ENCODE measurements around the gene ENAH. TPM values are rescaled to one million over a fixed set of nuclear protein-coding genes. Genes with fewer than 3 reads are reported as not detected.

ENAH gene
- polyA plus RNA-seq, 2 donors, result 6.7 to 6.9 TPM

DNA sequence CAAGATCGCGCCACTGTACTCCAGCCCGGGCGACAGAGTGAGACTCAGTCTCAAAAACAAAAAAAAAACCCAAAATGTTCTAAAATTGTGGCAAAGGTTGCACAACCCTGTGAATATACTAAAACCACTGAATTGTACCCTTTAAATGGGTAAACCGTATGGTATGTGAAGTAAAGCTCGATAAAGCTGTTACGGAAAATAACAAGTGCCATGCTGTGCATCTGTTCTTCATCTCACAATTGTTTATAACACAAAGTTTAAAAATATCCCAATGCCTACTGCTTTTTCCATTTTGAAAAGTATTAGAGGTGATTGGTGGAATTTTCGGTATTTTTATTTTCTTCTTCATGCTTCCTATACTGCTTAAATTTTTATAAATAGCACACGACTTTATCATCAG lies 111.5 kb downstream of the ENAH start:
- Histone ChIP-seq H3K27ac (ENCODE audit: low read depth in 2 of 2, low read length in 1 of 2) (no peak overlapping the region), H3K27me3 (ENCODE audit: control insufficient read depth in 1 of 2, insufficient read depth in 2 of 2, low read length in 2 of 2) (no peaks in the 10 kb centered on the region), H3K9me3 (ENCODE audit: control insufficient read depth in 2 of 2, insufficient read depth in 1 of 2, low read depth in 1 of 2, low read length in 1 of 2) (no peaks in the 10 kb centered on the region), H3K4me3 (ENCODE audit: low read depth in 1 of 2, low read length in 2 of 2) (no peak overlapping the region), H3K4me1 (ENCODE audit: control insufficient read depth in 2 of 2, insufficient read depth in 2 of 2, low read length in 1 of 2) (no peaks in the 10 kb centered on the region), H3K36me3 (ENCODE audit: control insufficient read depth in 2 of 2, insufficient read depth in 2 of 2, low read length in 1 of 2) (no peaks in the 10 kb centered on the region)
- WGBS, 2 donors, result 94% methylated on average over 9 of the region's 9 CpGs

DNA sequence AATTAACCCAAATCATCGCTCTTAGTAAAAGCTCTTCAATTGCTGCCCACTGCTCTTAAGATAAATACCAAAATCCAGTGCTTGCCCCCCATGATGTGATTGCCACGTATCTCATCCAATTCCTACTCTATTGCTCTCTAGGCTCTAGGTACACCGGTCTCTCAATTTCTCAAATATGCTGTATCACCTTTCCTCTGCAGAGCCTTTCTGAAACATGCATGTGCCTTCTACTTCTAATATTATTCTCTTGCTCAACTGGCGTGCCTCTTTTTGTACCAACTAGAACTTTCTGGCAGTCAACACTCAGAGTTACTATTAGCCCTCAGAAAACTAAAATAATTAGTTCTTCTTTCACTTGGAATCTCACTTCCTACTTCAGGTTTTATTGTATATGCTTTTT lies 113.3 kb downstream of the ENAH start:
- no peak overlapping the region for H3K4me3 ChIP-seq (ENCODE audit: low read depth in 1 of 2, low read length in 2 of 2)
- H3K36me3 ChIP-seq (ENCODE audit: control insufficient read depth in 2 of 2, insufficient read depth in 2 of 2, low read length in 1 of 2), result no peaks in the 10 kb centered on the region
- 85 to 91% methylated on average over 4 of the region's 4 CpGs for WGBS, 2 donors
- no peaks in the 10 kb centered on the region for H3K27me3 ChIP-seq (ENCODE audit: control insufficient read depth in 1 of 2, insufficient read depth in 2 of 2, low read length in 2 of 2)
- H3K9me3 ChIP-seq (ENCODE audit: control insufficient read depth in 2 of 2, insufficient read depth in 1 of 2, low read depth in 1 of 2, low read length in 1 of 2), result no peaks in the 10 kb centered on the region
- H3K27ac ChIP-seq (ENCODE audit: low read depth in 2 of 2, low read length in 1 of 2), result no peak overlapping the region
- no peaks in the 10 kb centered on the region for H3K4me1 ChIP-seq (ENCODE audit: control insufficient read depth in 2 of 2, insufficient read depth in 2 of 2, low read length in 1 of 2)

DNA sequence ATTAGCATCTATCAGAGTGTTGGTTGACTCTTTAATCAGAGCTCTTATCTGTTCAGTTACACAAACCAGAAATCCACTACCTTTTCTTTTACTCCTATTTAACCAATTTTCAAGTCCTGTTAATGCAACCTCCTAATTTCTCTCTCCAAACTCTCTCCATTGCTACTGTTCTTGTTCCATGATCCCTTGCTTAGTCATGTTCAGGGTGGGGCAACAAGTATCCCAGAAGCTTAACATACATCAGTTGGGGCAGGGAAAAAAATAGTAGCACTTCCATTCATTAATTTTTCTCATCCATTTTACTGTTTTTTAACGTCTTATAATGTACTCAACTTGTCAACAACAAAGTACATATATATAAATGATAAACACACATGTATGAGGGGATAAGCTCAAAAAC lies 113.9 kb downstream of the ENAH start:
- no peak overlapping the region for H3K27ac ChIP-seq (ENCODE audit: low read depth in 2 of 2, low read length in 1 of 2)
- no peak overlapping the region for H3K4me3 ChIP-seq (ENCODE audit: low read depth in 1 of 2, low read length in 2 of 2)
- H3K27me3 ChIP-seq (ENCODE audit: control insufficient read depth in 1 of 2, insufficient read depth in 2 of 2, low read length in 2 of 2), result no peaks in the 10 kb centered on the region
- no peaks in the 10 kb centered on the region for H3K36me3 ChIP-seq (ENCODE audit: control insufficient read depth in 2 of 2, insufficient read depth in 2 of 2, low read length in 1 of 2)
- no peaks in the 10 kb centered on the region for H3K4me1 ChIP-seq (ENCODE audit: control insufficient read depth in 2 of 2, insufficient read depth in 2 of 2, low read length in 1 of 2)
- WGBS, 2 donors, result 62 to 71% methylated on average over 1 of the region's 1 CpG
- no peaks in the 10 kb centered on the region for H3K9me3 ChIP-seq (ENCODE audit: control insufficient read depth in 2 of 2, insufficient read depth in 1 of 2, low read depth in 1 of 2, low read length in 1 of 2)

DNA sequence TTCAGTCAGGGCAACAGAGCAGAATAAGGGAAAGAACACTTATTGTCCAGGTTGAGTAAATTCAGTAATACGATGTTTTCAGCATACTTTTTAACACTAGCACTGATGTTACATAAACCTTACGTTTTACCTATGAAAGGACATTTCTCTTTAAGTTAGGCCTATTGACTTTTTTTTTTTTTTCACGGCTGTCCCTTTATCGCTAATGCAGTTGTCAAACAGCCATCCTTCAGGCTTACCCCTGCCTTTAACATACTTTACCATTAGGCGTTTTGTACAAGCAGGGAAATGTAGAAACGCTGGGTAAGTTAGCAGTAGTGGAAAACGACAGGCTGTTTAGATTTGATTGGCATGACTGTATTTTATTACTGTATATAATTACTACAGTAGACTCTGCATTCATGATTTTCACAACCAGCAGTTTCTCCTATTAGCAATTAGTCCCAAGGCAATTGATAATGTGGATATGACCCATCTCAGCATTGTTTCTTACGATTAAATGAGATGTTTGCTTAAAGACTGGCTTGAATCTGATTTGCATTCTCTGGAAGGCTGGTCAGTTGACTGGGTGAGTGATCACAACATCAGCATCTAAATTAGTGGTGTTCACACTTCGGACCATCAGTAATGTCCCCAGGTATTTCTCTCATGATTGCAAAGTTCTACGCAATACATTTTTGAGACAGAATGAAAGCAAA lies 115.2 kb downstream of the ENAH start:
- Histone ChIP-seq H3K4me1 (ENCODE audit: control insufficient read depth in 2 of 2, insufficient read depth in 2 of 2, low read length in 1 of 2) (no peaks in the 10 kb centered on the region), H3K27me3 (ENCODE audit: control insufficient read depth in 1 of 2, insufficient read depth in 2 of 2, low read length in 2 of 2) (no peaks in the 10 kb centered on the region), H3K27ac (ENCODE audit: low read depth in 2 of 2, low read length in 1 of 2) (no peak overlapping the region), H3K4me3 (ENCODE audit: low read depth in 1 of 2, low read length in 2 of 2) (no peak overlapping the region), H3K36me3 (ENCODE audit: control insufficient read depth in 2 of 2, insufficient read depth in 2 of 2, low read length in 1 of 2) (no peaks in the 10 kb centered on the region), H3K9me3 (ENCODE audit: control insufficient read depth in 2 of 2, insufficient read depth in 1 of 2, low read depth in 1 of 2, low read length in 1 of 2) (no peaks in the 10 kb centered on the region)
- WGBS, 2 donors, result 77 to 79% methylated on average over 10 of the region's 10 CpGs

DNA sequence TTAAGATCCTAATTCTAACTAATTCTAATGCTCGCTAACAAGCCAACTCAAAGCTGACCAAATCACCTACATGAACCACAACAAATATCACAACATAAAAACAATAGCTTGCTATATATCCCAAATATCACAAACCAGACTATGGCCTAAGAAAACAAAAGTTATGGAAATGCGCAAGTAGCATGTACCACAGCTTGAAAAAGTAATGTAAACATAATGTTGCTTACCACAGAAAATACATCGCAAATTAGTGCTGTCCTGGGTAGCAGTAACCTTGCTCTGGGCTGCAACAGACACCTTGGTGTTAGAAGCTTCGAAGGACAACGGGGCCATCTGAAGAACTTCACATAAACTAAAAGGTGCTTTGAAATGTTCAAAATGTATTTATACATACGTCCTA lies 117.6 kb downstream of the ENAH start:
- Histone ChIP-seq H3K4me3 (ENCODE audit: low read depth in 1 of 2, low read length in 2 of 2) (no peak overlapping the region), H3K27ac (ENCODE audit: low read depth in 2 of 2, low read length in 1 of 2) (no peak overlapping the region), H3K36me3 (ENCODE audit: control insufficient read depth in 2 of 2, insufficient read depth in 2 of 2, low read length in 1 of 2) (no peaks in the 10 kb centered on the region), H3K9me3 (ENCODE audit: control insufficient read depth in 2 of 2, insufficient read depth in 1 of 2, low read depth in 1 of 2, low read length in 1 of 2) (no peaks in the 10 kb centered on the region), H3K4me1 (ENCODE audit: control insufficient read depth in 2 of 2, insufficient read depth in 2 of 2, low read length in 1 of 2) (no peaks in the 10 kb centered on the region), H3K27me3 (ENCODE audit: control insufficient read depth in 1 of 2, insufficient read depth in 2 of 2, low read length in 2 of 2) (no peaks in the 10 kb centered on the region)
- 93 to 96% methylated on average over 6 of the region's 6 CpGs for WGBS, 2 donors

DNA sequence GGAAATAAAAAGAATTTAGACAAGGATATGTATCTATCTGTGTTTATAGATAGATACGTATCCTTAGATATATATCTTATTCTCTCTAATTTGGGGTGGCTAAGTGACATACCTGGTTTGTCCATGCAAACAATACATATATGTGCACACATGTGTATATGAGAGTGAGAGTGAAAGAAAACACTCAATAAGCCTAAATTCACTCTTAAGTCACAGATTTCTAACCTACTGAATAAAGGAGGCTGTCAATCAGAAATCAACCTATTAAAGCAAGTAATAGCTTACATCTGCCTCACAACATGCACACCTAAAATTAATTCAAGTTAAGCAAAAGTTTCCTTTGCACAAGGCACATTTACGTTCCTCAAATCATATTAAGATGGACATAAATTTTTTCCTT lies 118.2 kb downstream of the ENAH start:
- H3K27me3 ChIP-seq (ENCODE audit: control insufficient read depth in 1 of 2, insufficient read depth in 2 of 2, low read length in 2 of 2), result no peaks in the 10 kb centered on the region
- WGBS, 2 donors, result 91% methylated on average over 2 of the region's 2 CpGs

DNA sequence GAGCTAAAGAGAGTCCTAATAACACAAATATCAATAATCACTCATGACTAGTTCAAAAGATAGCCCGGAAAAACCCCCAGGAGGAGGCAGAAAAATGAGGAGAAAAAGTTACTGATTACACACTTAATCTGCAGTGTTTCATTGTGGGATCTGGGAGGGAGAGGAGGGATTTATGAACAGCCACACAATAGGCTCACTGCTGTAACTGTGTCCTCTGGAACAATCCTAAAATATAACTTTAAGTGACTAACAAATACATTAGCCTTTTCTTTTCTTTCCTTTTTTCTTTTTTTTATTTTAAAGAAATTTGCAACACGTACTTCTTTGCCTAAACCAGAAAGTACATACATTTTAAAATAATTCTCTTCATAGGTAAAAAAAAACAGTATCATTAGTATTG lies 118.8 kb downstream of the ENAH start:
- Histone ChIP-seq H3K4me1 (ENCODE audit: control insufficient read depth in 2 of 2, insufficient read depth in 2 of 2, low read length in 1 of 2) (no peaks in the 10 kb centered on the region), H3K27ac (ENCODE audit: low read depth in 2 of 2, low read length in 1 of 2) (no peak overlapping the region), H3K9me3 (ENCODE audit: control insufficient read depth in 2 of 2, insufficient read depth in 1 of 2, low read depth in 1 of 2, low read length in 1 of 2) (no peaks in the 10 kb centered on the region), H3K36me3 (ENCODE audit: control insufficient read depth in 2 of 2, insufficient read depth in 2 of 2, low read length in 1 of 2) (no peaks in the 10 kb centered on the region), H3K4me3 (ENCODE audit: low read depth in 1 of 2, low read length in 2 of 2) (no peak overlapping the region), H3K27me3 (ENCODE audit: control insufficient read depth in 1 of 2, insufficient read depth in 2 of 2, low read length in 2 of 2) (no peaks in the 10 kb centered on the region)
- 67 to 93% methylated on average over 2 of the region's 2 CpGs for WGBS, 2 donors

More for the DNA sequence above, 118.2 kb downstream of the ENAH start:
- Histone ChIP-seq H3K36me3 (ENCODE audit: control insufficient read depth in 2 of 2, insufficient read depth in 2 of 2, low read length in 1 of 2) (no peaks in the 10 kb centered on the region), H3K4me1 (ENCODE audit: control insufficient read depth in 2 of 2, insufficient read depth in 2 of 2, low read length in 1 of 2) (no peaks in the 10 kb centered on the region), H3K27ac (ENCODE audit: low read depth in 2 of 2, low read length in 1 of 2) (no peak overlapping the region), H3K9me3 (ENCODE audit: control insufficient read depth in 2 of 2, insufficient read depth in 1 of 2, low read depth in 1 of 2, low read length in 1 of 2) (no peaks in the 10 kb centered on the region), H3K4me3 (ENCODE audit: low read depth in 1 of 2, low read length in 2 of 2) (no peak overlapping the region)

DNA sequence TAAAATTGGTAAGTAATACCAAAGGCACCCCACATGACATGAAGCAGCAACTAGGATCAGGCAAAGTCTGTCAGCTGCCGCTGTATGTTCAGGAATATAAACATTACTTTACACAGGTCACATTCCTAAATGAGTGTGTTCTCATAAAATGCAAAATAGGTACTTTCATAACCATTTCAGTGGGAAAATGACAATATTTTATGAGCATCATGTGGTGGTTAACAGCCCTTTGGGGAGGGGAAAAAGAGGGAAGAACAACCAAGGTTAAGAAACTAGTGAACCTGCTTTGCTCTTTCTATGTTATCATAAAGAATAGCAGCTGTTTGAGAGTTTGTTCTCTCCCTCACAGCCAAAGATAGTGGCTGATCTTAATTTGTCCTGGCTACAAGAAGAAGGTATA lies 119.7 kb downstream of the ENAH start:
- H3K27me3 ChIP-seq (ENCODE audit: control insufficient read depth in 1 of 2, insufficient read depth in 2 of 2, low read length in 2 of 2), result no peaks in the 10 kb centered on the region
- no peak overlapping the region for H3K27ac ChIP-seq (ENCODE audit: low read depth in 2 of 2, low read length in 1 of 2)
- 79 to 83% methylated on average over 1 of the region's 1 CpG for WGBS, 2 donors

DNA sequence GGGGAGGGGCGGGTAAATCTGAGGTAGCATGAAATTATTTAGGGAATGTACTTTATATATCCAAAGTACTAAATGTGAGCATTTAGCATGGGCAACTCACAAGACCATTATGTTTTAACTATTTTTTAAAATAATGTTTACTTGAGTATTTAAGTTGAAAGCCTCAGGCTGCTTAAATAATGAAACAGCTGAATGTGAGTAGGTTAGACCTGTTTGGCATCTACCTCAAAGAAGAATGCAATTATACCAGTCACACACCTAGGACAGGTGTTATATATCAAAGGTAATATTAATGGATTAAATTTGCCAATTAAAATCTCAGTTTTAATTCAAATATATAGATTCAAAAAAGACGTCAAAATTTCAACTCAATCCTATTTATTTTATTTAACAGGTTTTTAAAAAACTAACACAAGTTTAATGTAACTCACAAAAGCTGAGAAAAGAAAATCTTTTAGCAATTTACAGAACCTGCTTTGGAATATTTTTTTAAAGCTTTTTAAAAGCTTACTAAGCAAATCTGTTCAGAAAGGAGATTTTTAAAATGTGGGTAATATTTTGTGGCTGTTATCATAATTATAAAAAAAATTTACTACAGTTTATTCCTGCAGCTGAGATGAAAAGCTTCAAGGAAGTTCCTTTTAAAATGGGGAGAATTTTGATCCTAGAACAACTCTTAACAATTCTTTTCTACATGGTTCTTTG lies 120.5 kb downstream of the ENAH start:
- Histone ChIP-seq H3K27ac (ENCODE audit: low read depth in 2 of 2, low read length in 1 of 2) (no peak overlapping the region), H3K4me1 (ENCODE audit: control insufficient read depth in 2 of 2, insufficient read depth in 2 of 2, low read length in 1 of 2) (no peaks in the 10 kb centered on the region), H3K9me3 (ENCODE audit: control insufficient read depth in 2 of 2, insufficient read depth in 1 of 2, low read depth in 1 of 2, low read length in 1 of 2) (no peaks in the 10 kb centered on the region), H3K27me3 (ENCODE audit: control insufficient read depth in 1 of 2, insufficient read depth in 2 of 2, low read length in 2 of 2) (no peaks in the 10 kb centered on the region), H3K36me3 (ENCODE audit: control insufficient read depth in 2 of 2, insufficient read depth in 2 of 2, low read length in 1 of 2) (no peaks in the 10 kb centered on the region), H3K4me3 (ENCODE audit: low read depth in 1 of 2, low read length in 2 of 2) (no peak overlapping the region)
- 59 to 61% methylated on average over 2 of the region's 2 CpGs for WGBS, 2 donors

More for the DNA sequence above, 119.7 kb downstream of the ENAH start:
- no peak overlapping the region for H3K4me3 ChIP-seq (ENCODE audit: low read depth in 1 of 2, low read length in 2 of 2)
- no peaks in the 10 kb centered on the region for H3K4me1 ChIP-seq (ENCODE audit: control insufficient read depth in 2 of 2, insufficient read depth in 2 of 2, low read length in 1 of 2)
- no peaks in the 10 kb centered on the region for H3K9me3 ChIP-seq (ENCODE audit: control insufficient read depth in 2 of 2, insufficient read depth in 1 of 2, low read depth in 1 of 2, low read length in 1 of 2)
- no peaks in the 10 kb centered on the region for H3K36me3 ChIP-seq (ENCODE audit: control insufficient read depth in 2 of 2, insufficient read depth in 2 of 2, low read length in 1 of 2)

DNA sequence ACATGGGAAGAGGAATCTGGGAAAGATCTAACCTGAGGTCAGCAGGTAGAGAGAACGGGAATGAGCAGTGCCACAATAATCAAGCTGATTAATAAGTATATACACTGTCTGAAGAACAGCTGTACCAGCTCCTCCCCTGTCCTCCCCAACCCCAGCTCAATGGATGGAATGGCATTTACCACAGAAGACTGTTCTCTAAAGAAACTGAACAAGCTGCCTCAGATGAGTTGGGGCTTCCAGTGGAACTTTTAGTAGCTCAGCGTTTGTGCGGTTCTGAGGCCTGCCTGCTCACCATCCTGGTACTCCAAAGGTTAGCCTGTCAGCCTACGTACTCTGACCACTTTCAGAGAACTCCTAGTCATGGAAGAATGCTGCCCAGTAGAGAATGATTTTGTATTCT lies 123.2 kb downstream of the ENAH start:
- no peaks in the 10 kb centered on the region for H3K4me1 ChIP-seq (ENCODE audit: control insufficient read depth in 2 of 2, insufficient read depth in 2 of 2, low read length in 1 of 2)
- H3K36me3 ChIP-seq (ENCODE audit: control insufficient read depth in 2 of 2, insufficient read depth in 2 of 2, low read length in 1 of 2), result no peaks in the 10 kb centered on the region
- WGBS, 2 donors, result 92 to 99% methylated on average over 4 of the region's 4 CpGs
- H3K4me3 ChIP-seq (ENCODE audit: low read depth in 1 of 2, low read length in 2 of 2), result no peak overlapping the region
- no peak overlapping the region for H3K27ac ChIP-seq (ENCODE audit: low read depth in 2 of 2, low read length in 1 of 2)
- H3K9me3 ChIP-seq (ENCODE audit: control insufficient read depth in 2 of 2, insufficient read depth in 1 of 2, low read depth in 1 of 2, low read length in 1 of 2), result no peaks in the 10 kb centered on the region
- no peaks in the 10 kb centered on the region for H3K27me3 ChIP-seq (ENCODE audit: control insufficient read depth in 1 of 2, insufficient read depth in 2 of 2, low read length in 2 of 2)

Measured in esophagus (tissue), 2 donors.